Liver (tissue), 9 donors: ENCODE measurements around the gene GALNT1. TPM values are rescaled to one million over a fixed set of nuclear protein-coding genes. Genes with fewer than 3 reads are reported as not detected.
"Not testable (repeated sequence)": the region's sequence is repeated elsewhere in the genome, so short reads cannot be mapped to it uniquely, and the experiment has no call there.

Experiments used
- DNase-seq: peaks from one replicate; pipeline ENCODE4 v3.0.0-alpha.2; 2017; ENCODE audit warnings: low spot score
- H3K27ac ChIP-seq, 2 donors: one replicate each; pipeline ENCODE4 v1.7.0; 2013; ENCODE audit warnings: inconsistent platforms in 2 of 2, low read length in 2 of 2, control low read depth in 1 of 2, low read depth in 1 of 2, mild to moderate bottlenecking in 1 of 2
- H3K27me3 ChIP-seq, 4 donors: one replicate each; pipeline versions ENCODE4 v1.6.1 to v1.7.0; 2013; ENCODE audit warnings: low read length in 3 of 4, inconsistent platforms in 1 of 4, mild to moderate bottlenecking in 1 of 4, moderate library complexity in 1 of 4; ENCODE audit not compliant: control insufficient read depth in 4 of 4, insufficient read depth in 4 of 4
- H3K36me3 ChIP-seq, 4 donors: one replicate each; pipeline versions ENCODE4 v1.6.1 to v1.7.0; 2013; ENCODE audit warnings: low read length in 3 of 4, mild to moderate bottlenecking in 3 of 4, low read depth in 1 of 4, moderate library complexity in 1 of 4; ENCODE audit not compliant: control insufficient read depth in 4 of 4, insufficient read depth in 3 of 4
- H3K4me1 ChIP-seq, 4 donors: one replicate each; pipeline versions ENCODE4 v1.6.1 to v1.7.0; 2013; ENCODE audit warnings: low read length in 3 of 4, mild to moderate bottlenecking in 3 of 4, moderate library complexity in 1 of 4; ENCODE audit not compliant: control insufficient read depth in 4 of 4, insufficient read depth in 4 of 4
- H3K4me3 ChIP-seq, 3 donors: one replicate each; pipeline versions ENCODE4 v1.6.1 to v1.7.0; 2013; ENCODE audit warnings: low read length in 3 of 3, control low read depth in 1 of 3, low read depth in 1 of 3, mild to moderate bottlenecking in 1 of 3
- H3K9ac ChIP-seq, 2 donors: one replicate each; pipeline ENCODE4 v1.7.0; 2013; ENCODE audit warnings: low read length in 2 of 2, mild to moderate bottlenecking in 2 of 2, moderate library complexity in 2 of 2, control low read depth in 1 of 2, low read depth in 1 of 2
- H3K9me3 ChIP-seq, 4 donors: one replicate each; pipeline versions ENCODE4 v1.6.1 to v1.7.0; 2013; ENCODE audit warnings: low read length in 3 of 4; ENCODE audit not compliant: control insufficient read depth in 4 of 4
- EGR1 ChIP-seq, 2 donors: IDR thresholded peaks; 2 replicates each; pipeline ENCODE4 v1.6.1; 2016 to 2018; ENCODE audit warnings: antibody characterized with exemption in 2 of 2, low read depth in 2 of 2
- FOXA1 ChIP-seq: IDR thresholded peaks from 2 replicates; pipeline ENCODE4 v1.6.1; 2016; ENCODE audit warnings: antibody characterized with exemption
- FOXA2 ChIP-seq: IDR thresholded peaks from 2 replicates; pipeline ENCODE4 v1.6.1; 2016; ENCODE audit warnings: antibody characterized with exemption
- GABPA ChIP-seq, 2 donors: IDR thresholded peaks in 1 of 2; conservative IDR thresholded peaks in 1 of 2; 2 replicates each; pipeline ENCODE4 v1.6.1; 2016; ENCODE audit warnings: antibody characterized with exemption in 2 of 2, mild to moderate bottlenecking in 1 of 2, moderate library complexity in 1 of 2
- HNF4G ChIP-seq: IDR thresholded peaks from 2 replicates; pipeline ENCODE4 v1.6.1; 2016; ENCODE audit warnings: antibody characterized with exemption
- NR2F2 ChIP-seq: IDR thresholded peaks from 2 replicates; pipeline ENCODE4 v1.6.1; 2016; ENCODE audit warnings: antibody characterized with exemption
- RAD21 ChIP-seq, 2 donors: IDR thresholded peaks; 2 replicates each; pipeline ENCODE4 v1.6.1; 2016; ENCODE audit warnings: antibody characterized with exemption in 2 of 2, mild to moderate bottlenecking in 2 of 2
- REST ChIP-seq: IDR thresholded peaks from 2 replicates; pipeline ENCODE4 v1.6.1; 2016; ENCODE audit warnings: antibody characterized with exemption, mild to moderate bottlenecking
- SP1 ChIP-seq: IDR thresholded peaks from 2 replicates; pipeline ENCODE4 v1.6.1; 2018; ENCODE audit warnings: antibody characterized with exemption, mild to moderate bottlenecking
- TAF1 ChIP-seq: conservative IDR thresholded peaks from 2 replicates; pipeline ENCODE4 v1.6.1; 2016; ENCODE audit warnings: antibody characterized with exemption, mild to moderate bottlenecking
- YY1 ChIP-seq: IDR thresholded peaks from 2 replicates; pipeline ENCODE4 v1.6.1; 2016; ENCODE audit warnings: antibody characterized with exemption, mild to moderate bottlenecking
- WGBS: extraction: QIAGEN DNeasy Blood & Tissue Kit; methylation state at CpG from one replicate; pipeline ENCODE4 v1.1.7; 2013; 5-methylcytosine and 5-hydroxymethylcytosine counted together
- polyA plus RNA-seq, 2 donors: library from polyadenylated mRNA; stranded (reverse) in 1 of 2; unstranded in 1 of 2; fragments of 200-250 nt in 1 of 2; fragments of >200 nt in 1 of 2; fragmentation: Nextera tagmentation in 1 of 2; extraction: Ambion mirVana in 1 of 2; gene quantifications; one replicate each; pipeline versions ENCODE4 v1.2.1 to v1.2.3, GENCODE V29; 2013 to 2015
- total RNA-seq, 2 donors: library from RNA; depleted of rRNA; stranded (reverse); fragments of >200 nt; gene quantifications; one replicate each; pipeline ENCODE4 v1.2.3, GENCODE V29; 2014
- TF ChIP-seq, protein P1 (sequence below): fragments of 150-350 bp; IDR thresholded peaks from 2 replicates; pipeline ENCODE4 v1.5.1; 2017; ENCODE audit warnings: improper control_type of control experiment, low read depth, low read length; ENCODE audit not compliant: missing input control
- donor health status: healthy.
- donor health status: healthy.
- donor health status: healthy.
- donor health status: healthy.
- donor health status: healthy.

The GALNT1 gene
- total and polyA plus RNA-seq, 4 donors: 13.9 to 42.2 (median 26.5) TPM

DNA sequence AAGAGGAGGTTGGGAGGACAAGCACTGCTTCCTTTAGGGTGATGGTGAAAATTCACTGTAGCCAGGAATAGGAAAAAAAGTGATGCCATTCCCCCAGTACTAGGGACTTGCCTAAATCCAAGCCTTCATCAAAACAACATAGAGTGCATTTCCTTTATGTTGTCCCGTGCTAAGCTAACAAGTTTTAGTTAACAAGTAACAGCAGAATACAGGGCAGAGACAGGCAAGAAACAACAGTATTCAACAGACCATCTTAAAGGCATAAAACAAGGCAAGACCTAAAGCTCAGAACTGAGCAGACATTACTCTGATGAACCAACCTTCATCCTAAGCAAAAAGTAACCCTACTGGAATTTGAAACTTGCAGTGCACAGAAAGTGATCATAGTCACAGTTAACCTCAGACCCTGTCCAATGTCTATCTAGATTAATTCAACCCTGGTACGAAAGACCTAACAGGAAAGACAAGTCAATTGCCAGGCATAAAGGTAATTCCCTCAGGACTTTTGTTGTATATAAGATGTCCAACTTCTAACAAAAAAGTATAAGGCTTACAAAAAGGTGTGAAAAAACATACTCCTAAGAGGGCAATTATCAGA, 34.4 kb upstream of the GALNT1 start:
- Histone ChIP-seq H3K36me3 (no peaks in the 10 kb centered on the region), H3K9me3 (no peaks in the 10 kb centered on the region), H3K9ac (no peak overlapping the region), H3K4me1 (no peaks in the 10 kb centered on the region), H3K27me3 (no peaks in the 10 kb centered on the region), H3K4me3 (no peak overlapping the region), H3K27ac (no peak overlapping the region)
- WGBS: 70% methylated on average over 2 of the region's 2 CpGs
- TF ChIP-seq GABPA (IDR thresholded peaks at IDR 0.05 in 1 of 2, conservative IDR thresholded peaks at IDR 0.05 in 1 of 2): no peak
- no peak for TF ChIP-seq FOXA1
- no peak for TF ChIP-seq TAF1
- TF ChIP-seq FOXA2: no peak
- TF ChIP-seq YY1: no peak
- no peak for TF ChIP-seq EGR1 (IDR thresholded peaks at IDR 0.05; ENCODE audit: low read depth in 2 of 2)
- TF ChIP-seq REST: no peak
- no peak for TF ChIP-seq HNF4G
- TF ChIP-seq NR2F2: no peak
- TF ChIP-seq RAD21 (IDR thresholded peaks at IDR 0.05): no peak
- TF ChIP-seq, protein P1, sequence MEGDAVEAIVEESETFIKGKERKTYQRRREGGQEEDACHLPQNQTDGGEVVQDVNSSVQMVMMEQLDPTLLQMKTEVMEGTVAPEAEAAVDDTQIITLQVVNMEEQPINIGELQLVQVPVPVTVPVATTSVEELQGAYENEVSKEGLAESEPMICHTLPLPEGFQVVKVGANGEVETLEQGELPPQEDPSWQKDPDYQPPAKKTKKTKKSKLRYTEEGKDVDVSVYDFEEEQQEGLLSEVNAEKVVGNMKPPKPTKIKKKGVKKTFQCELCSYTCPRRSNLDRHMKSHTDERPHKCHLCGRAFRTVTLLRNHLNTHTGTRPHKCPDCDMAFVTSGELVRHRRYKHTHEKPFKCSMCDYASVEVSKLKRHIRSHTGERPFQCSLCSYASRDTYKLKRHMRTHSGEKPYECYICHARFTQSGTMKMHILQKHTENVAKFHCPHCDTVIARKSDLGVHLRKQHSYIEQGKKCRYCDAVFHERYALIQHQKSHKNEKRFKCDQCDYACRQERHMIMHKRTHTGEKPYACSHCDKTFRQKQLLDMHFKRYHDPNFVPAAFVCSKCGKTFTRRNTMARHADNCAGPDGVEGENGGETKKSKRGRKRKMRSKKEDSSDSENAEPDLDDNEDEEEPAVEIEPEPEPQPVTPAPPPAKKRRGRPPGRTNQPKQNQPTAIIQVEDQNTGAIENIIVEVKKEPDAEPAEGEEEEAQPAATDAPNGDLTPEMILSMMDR: no peak
- DNase-seq: no peak

DNA sequence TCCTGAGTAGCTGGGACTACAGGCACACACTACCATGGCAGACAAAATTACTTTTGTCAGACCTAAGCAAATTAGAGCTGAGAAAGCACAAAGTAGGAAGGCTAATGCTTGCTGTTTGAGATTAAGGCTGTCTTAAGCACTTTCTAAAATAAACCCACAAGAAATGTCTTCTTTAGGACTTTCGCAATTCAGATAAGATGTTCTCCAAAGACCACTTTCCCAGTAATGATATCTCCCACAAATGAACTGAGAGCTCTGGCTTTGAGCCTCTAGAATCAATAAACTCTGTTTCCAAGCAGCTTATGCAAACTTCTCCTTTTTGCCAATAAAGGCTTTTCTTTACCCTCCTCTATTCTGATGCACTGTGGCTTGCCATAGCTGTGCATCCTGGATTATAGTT, 32.0 kb upstream of the GALNT1 start:
- Histone ChIP-seq H3K36me3 (no peaks in the 10 kb centered on the region), H3K4me1 (no peaks in the 10 kb centered on the region), H3K4me3 (no peak overlapping the region), H3K9ac (no peak overlapping the region), H3K27ac (no peak overlapping the region), H3K27me3 (no peaks in the 10 kb centered on the region), H3K9me3 (no peaks in the 10 kb centered on the region)
- TF ChIP-seq RAD21 (IDR thresholded peaks at IDR 0.05): peak in 1 of 2 donors; percentile 6
- no peak for TF ChIP-seq YY1
- peak; percentile 13 for TF ChIP-seq NR2F2
- DNase-seq: no peak
- WGBS: 63% methylated on average over 1 of the region's 1 CpG

DNA sequence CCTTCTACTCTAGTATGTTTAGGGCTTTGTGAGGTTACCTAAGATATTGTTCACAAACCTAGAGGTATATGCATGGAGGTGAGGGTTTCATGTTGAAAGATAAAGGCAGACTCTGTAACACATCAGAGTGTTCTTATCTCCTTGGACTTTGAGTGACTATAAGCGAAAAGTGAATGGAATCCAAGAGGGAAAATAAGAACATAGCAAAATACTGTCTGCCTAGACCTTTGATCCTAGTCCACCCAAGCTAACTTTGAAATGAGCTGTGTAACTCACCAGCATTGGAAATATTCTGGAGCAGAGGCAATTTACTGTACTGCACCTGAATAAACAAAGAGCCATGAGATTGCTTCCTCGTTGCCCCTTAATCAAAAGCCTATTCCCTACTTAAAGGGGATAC, 28.2 kb upstream of the GALNT1 start:
- Histone ChIP-seq H3K9ac (no peak overlapping the region), H3K36me3 (no peaks in the 10 kb centered on the region), H3K27me3 (no peaks in the 10 kb centered on the region), H3K27ac (no peak overlapping the region), H3K9me3 (no peaks in the 10 kb centered on the region), H3K4me3 (no peak overlapping the region), H3K4me1 (no peaks in the 10 kb centered on the region)
- WGBS: 77% methylated on average over 2 of the region's 2 CpGs
- no peak for DNase-seq
- no peak for TF ChIP-seq SP1
- TF ChIP-seq RAD21 (IDR thresholded peaks at IDR 0.05): no peak
- no peak for TF ChIP-seq TAF1
- TF ChIP-seq FOXA2: no peak
- TF ChIP-seq YY1: no peak
- TF ChIP-seq, protein P1: no peak

DNA sequence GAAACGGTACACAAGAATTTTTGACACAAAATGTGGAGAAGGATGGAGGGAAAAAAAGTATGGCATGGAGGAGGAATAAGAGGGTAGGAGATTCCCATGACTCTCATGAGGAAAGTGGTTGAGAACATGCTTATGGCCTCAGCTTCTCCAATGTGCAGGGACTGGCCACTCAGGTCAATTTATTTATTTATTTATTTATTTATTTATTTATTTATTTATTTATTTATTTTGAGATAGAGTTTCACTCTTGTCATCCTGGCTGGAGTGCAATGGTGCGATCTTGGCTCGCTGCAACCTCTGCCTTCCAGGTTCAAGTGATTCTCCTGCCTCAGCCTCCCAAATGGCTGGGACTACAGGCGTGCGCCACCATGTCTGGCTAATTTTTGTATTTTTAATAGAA, 26.0 kb upstream of the GALNT1 start:
- H3K27ac ChIP-seq, DNase-seq, H3K4me1 ChIP-seq, H3K9me3 ChIP-seq, H3K27me3 ChIP-seq, H3K36me3 ChIP-seq, H3K4me3 ChIP-seq, H3K9ac ChIP-seq: not testable (repeated sequence)
- WGBS: 97% methylated on average over 5 of the region's 5 CpGs
